H1 (cell line): ENCODE results near the gene SRGAP2C.
"Not testable (repeated sequence)": the region's sequence is repeated elsewhere in the genome, so short reads cannot be mapped to it uniquely, and the experiment has no call there.

Source experiments
- BCL11A ChIP-seq, 2 experiments: IDR thresholded peaks; one replicate each; pipeline ENCODE4 v1.6.1; 2011; ENCODE audit warnings: low read depth in 2 of 2, low read length in 2 of 2, mild to moderate bottlenecking in 2 of 2
- CBX5 ChIP-seq: fragments of 300-800, 300-1000 bp; sonication (generic); IDR thresholded peaks from 2 replicates; pipeline ENCODE4 v1.7.1; 2016; ENCODE audit warnings: antibody characterized with exemption, low read length, low read depth
- CEBPB ChIP-seq: IDR thresholded peaks from 2 replicates; pipeline ENCODE4 v1.6.1; 2012; ENCODE audit warnings: low read depth, low read length
- CREB1 ChIP-seq: IDR thresholded peaks from 2 replicates; pipeline ENCODE4 v1.6.1; 2012; ENCODE audit warnings: inconsistent platforms
- KDM4A ChIP-seq: IDR thresholded peaks from one replicate; pipeline ENCODE4 v1.7.1; 2012; ENCODE audit warnings: low read depth, mild to moderate bottlenecking, moderate library complexity, low read length, inconsistent platforms; ENCODE audit not compliant: severe bottlenecking
- POLR2A ChIP-seq, 2 experiments: IDR thresholded peaks; 1 replicate in 1 of 2; 2 replicates in 1 of 2; pipeline ENCODE4 v1.6.1; 2011; ENCODE audit warnings: low read depth in 2 of 2, low read length in 2 of 2, mild to moderate bottlenecking in 2 of 2; ENCODE audit errors: control extremely low read depth in 1 of 2
- TCF12 ChIP-seq: IDR thresholded peaks from 2 replicates; pipeline ENCODE4 v1.6.1; 2011; ENCODE audit warnings: low read depth, mild to moderate bottlenecking, low read length
- ZNF274 ChIP-seq: IDR thresholded peaks from 2 replicates; pipeline ENCODE4 v1.7.0; 2012; ENCODE audit warnings: low read length, borderline replicate concordance; ENCODE audit errors: extremely low read depth
- TF ChIP-seq, protein P1 (sequence below), 3 experiments: IDR thresholded peaks; 1 replicate in 2 of 3; 2 replicates in 1 of 3; pipeline versions ENCODE4 v1.5.1 to v1.6.1; 2011; ENCODE audit warnings: low read length in 3 of 3, mild to moderate bottlenecking in 3 of 3, inconsistent platforms in 2 of 3, low read depth in 1 of 3, moderate library complexity in 1 of 3; ENCODE audit not compliant: insufficient read depth in 1 of 3; ENCODE audit errors: control extremely low read depth in 1 of 3

DNA sequence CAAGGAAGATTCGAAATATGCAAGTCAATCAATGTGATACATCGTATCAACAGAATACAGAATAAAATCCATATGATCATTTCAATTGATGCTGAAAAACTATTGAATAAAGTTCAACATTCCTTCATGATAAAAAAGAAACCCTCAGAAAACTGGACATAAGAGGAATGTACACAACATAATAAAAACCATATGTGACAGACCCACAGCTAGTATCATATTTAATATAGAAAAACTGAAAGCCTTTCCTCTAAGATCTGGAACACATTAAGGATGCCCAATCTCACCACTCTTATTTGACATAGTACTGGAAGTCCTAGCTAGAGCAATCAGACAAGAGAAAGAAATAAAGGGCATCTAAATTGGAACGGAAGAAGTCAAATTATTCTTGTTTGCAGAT, 254.1 kb downstream of the SRGAP2C start:
- not testable (repeated sequence) for TF ChIP-seq POLR2A (IDR thresholded peaks at IDR 0.05; ENCODE audit: control extremely low read depth in 1 of 2, low read depth in 2 of 2, low read length in 2 of 2); BCL11A (IDR thresholded peaks at IDR 0.05; ENCODE audit: low read depth in 2 of 2, low read length in 2 of 2); TCF12; CBX5; CEBPB; ZNF274; KDM4A; CREB1
- TF ChIP-seq, protein P1, sequence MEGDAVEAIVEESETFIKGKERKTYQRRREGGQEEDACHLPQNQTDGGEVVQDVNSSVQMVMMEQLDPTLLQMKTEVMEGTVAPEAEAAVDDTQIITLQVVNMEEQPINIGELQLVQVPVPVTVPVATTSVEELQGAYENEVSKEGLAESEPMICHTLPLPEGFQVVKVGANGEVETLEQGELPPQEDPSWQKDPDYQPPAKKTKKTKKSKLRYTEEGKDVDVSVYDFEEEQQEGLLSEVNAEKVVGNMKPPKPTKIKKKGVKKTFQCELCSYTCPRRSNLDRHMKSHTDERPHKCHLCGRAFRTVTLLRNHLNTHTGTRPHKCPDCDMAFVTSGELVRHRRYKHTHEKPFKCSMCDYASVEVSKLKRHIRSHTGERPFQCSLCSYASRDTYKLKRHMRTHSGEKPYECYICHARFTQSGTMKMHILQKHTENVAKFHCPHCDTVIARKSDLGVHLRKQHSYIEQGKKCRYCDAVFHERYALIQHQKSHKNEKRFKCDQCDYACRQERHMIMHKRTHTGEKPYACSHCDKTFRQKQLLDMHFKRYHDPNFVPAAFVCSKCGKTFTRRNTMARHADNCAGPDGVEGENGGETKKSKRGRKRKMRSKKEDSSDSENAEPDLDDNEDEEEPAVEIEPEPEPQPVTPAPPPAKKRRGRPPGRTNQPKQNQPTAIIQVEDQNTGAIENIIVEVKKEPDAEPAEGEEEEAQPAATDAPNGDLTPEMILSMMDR (IDR thresholded peaks at IDR 0.05; ENCODE audit: control extremely low read depth in 1 of 3, insufficient read depth in 1 of 3, low read depth in 1 of 3, low read length in 3 of 3) = not testable (repeated sequence)
